HEK293 (cell line): ENCODE measurements around the gene RBP2.

Experiments
- BCL11B ChIP-seq: fragments of 450-650 bp; formaldehyde crosslinking; IDR thresholded peaks from 2 replicates; pipeline ENCODE4 v1.5.1; 2016; ENCODE audit warnings: low read depth, missing biosample characterization, missing genetic modification characterization
- ZNF311 ChIP-seq: fragments of 450-650 bp; formaldehyde crosslinking; IDR thresholded peaks from 2 replicates; pipeline ENCODE4 v1.5.1; 2017; ENCODE audit warnings: missing biosample characterization, missing genetic modification characterization, borderline replicate concordance
- ZNF555 ChIP-seq: fragments of 450-650 bp; formaldehyde crosslinking; conservative IDR thresholded peaks from 2 replicates; pipeline ENCODE4 v1.5.1; 2017; ENCODE audit warnings: missing biosample characterization, mild to moderate bottlenecking, missing genetic modification characterization, inconsistent platforms
- ZNF639 ChIP-seq: fragments of 450-650 bp; formaldehyde crosslinking; IDR thresholded peaks from 2 replicates; pipeline ENCODE4 v1.5.1; 2016; ENCODE audit warnings: missing biosample characterization, missing genetic modification characterization
- ZNF843 ChIP-seq: fragments of 450-650 bp; formaldehyde crosslinking; IDR thresholded peaks from 2 replicates; pipeline ENCODE4 v1.5.1; 2016; ENCODE audit warnings: missing biosample characterization, missing genetic modification characterization
- TF ChIP-seq, protein P1 (sequence below): fragments of 450-650 bp; formaldehyde crosslinking; IDR thresholded peaks from 2 replicates; pipeline ENCODE4 v1.5.1; 2017; ENCODE audit warnings: missing biosample characterization, missing genetic modification characterization
- TF ChIP-seq, protein P2 (sequence below): fragments of 450-650 bp; formaldehyde crosslinking; IDR thresholded peaks from 2 replicates; pipeline ENCODE4 v1.5.1; 2016; ENCODE audit warnings: missing biosample characterization, missing genetic modification characterization

- TF ChIP-seq ZNF555 (tag by site-specific recombination): no peak
- TF ChIP-seq, protein P1, sequence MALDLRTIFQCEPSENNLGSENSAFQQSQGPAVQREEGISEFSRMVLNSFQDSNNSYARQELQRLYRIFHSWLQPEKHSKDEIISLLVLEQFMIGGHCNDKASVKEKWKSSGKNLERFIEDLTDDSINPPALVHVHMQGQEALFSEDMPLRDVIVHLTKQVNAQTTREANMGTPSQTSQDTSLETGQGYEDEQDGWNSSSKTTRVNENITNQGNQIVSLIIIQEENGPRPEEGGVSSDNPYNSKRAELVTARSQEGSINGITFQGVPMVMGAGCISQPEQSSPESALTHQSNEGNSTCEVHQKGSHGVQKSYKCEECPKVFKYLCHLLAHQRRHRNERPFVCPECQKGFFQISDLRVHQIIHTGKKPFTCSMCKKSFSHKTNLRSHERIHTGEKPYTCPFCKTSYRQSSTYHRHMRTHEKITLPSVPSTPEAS (tag by site-specific recombination): no peak
- TF ChIP-seq, protein P2, sequence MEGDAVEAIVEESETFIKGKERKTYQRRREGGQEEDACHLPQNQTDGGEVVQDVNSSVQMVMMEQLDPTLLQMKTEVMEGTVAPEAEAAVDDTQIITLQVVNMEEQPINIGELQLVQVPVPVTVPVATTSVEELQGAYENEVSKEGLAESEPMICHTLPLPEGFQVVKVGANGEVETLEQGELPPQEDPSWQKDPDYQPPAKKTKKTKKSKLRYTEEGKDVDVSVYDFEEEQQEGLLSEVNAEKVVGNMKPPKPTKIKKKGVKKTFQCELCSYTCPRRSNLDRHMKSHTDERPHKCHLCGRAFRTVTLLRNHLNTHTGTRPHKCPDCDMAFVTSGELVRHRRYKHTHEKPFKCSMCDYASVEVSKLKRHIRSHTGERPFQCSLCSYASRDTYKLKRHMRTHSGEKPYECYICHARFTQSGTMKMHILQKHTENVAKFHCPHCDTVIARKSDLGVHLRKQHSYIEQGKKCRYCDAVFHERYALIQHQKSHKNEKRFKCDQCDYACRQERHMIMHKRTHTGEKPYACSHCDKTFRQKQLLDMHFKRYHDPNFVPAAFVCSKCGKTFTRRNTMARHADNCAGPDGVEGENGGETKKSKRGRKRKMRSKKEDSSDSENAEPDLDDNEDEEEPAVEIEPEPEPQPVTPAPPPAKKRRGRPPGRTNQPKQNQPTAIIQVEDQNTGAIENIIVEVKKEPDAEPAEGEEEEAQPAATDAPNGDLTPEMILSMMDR (tag by site-specific recombination): no peak
- no peak for TF ChIP-seq ZNF843 (tag by site-specific recombination)
- no peak for TF ChIP-seq ZNF311 (tag by site-specific recombination)
- no peak for TF ChIP-seq BCL11B
- TF ChIP-seq ZNF639 (tag by site-specific recombination): no peak
These were observed 19.2 kb downstream of the RBP2 start for GRCh38 chr3:139457066-139457465.
